WTC11 (cell line): ENCODE results near the gene CHAC1. TPM values are rescaled to one million over a fixed set of nuclear protein-coding genes. Genes with fewer than 3 reads are reported as not detected.

Experiments used
- ATAC-seq: fragments of 200-7000 bp; cut with Tn5 transposase; 2 replicates; pipeline ENCODE4 v1.10.0; 2021; ENCODE audit warnings: mild to moderate bottlenecking, moderate library complexity
- CTCF ChIA-PET: fragments of 300-600 bp; sonication (Branson Sonifier 250); formaldehyde crosslinking; loops from one replicate; lab custom pipeline; 2021; ENCODE audit warnings: antibody characterized with exemption; lab: Charles Lee
- POLR2A ChIA-PET: fragments of 350-600 bp; sonication (Branson Sonifier 250); formaldehyde crosslinking; loops from one replicate; lab custom pipeline; 2021; ENCODE audit warnings: antibody characterized with exemption; lab: Charles Lee
- DNase-seq: peaks from one replicate; pipeline ENCODE4 v3.0.0; 2021; ENCODE audit warnings: low spot score
- H3K27ac Mint-ChIP-seq: 2 replicates; pipeline ENCODE4 v1.8.0; 2021; ENCODE audit warnings: mixed read lengths
- H3K27me3 Mint-ChIP-seq: 2 replicates; pipeline ENCODE4 v1.8.0; 2021; ENCODE audit warnings: low read depth, mild to moderate bottlenecking, moderate library complexity, mixed read lengths
- H3K36me3 Mint-ChIP-seq: 2 replicates; pipeline ENCODE4 v1.8.0; 2021; ENCODE audit warnings: mixed read lengths
- H3K4me1 Mint-ChIP-seq: 2 replicates; pipeline ENCODE4 v1.8.0; 2022; ENCODE audit warnings: mixed read lengths
- H3K4me3 Mint-ChIP-seq: 2 replicates; pipeline ENCODE4 v1.8.0; 2021; ENCODE audit warnings: mild to moderate bottlenecking, moderate library complexity, mixed read lengths
- H3K9me3 Mint-ChIP-seq: 2 replicates; pipeline ENCODE4 v1.8.0; 2021; ENCODE audit warnings: mixed read lengths
- CBFB ChIP-seq: sonication (generic); formaldehyde crosslinking; IDR thresholded peaks from 2 replicates; pipeline ENCODE4 v1.8.1; 2022; ENCODE audit warnings: mild to moderate bottlenecking, low read depth, missing genetic modification reagents
- FOXK1 ChIP-seq: sonication (generic); formaldehyde crosslinking; IDR thresholded peaks from 2 replicates; pipeline ENCODE4 v1.8.0; 2022; ENCODE audit warnings: mild to moderate bottlenecking, moderate library complexity, missing genetic modification reagents
- GRHL2 ChIP-seq: fragments of 250-450 bp; sonication (Bioruptor Pico); IDR thresholded peaks from 2 replicates; pipeline ENCODE4 v1.8.0; 2022; ENCODE audit warnings: mild to moderate bottlenecking, moderate library complexity; ENCODE audit not compliant: insufficient replicate concordance, severe bottlenecking
- IRF1 ChIP-seq: sonication (generic); formaldehyde crosslinking; IDR thresholded peaks from 2 replicates; pipeline ENCODE4 v1.8.0; 2023; ENCODE audit warnings: missing genetic modification reagents
- JAZF1 ChIP-seq: fragments of 250-450 bp; sonication (Bioruptor Pico); IDR thresholded peaks from 2 replicates; pipeline ENCODE4 v1.9.0; 2021; ENCODE audit warnings: moderate library complexity, mild to moderate bottlenecking, inconsistent platforms
- KAT7 ChIP-seq: sonication (generic); formaldehyde crosslinking; IDR thresholded peaks from 2 replicates; pipeline ENCODE4 v1.8.1; 2023; ENCODE audit warnings: missing genetic modification reagents, mild to moderate bottlenecking, borderline replicate concordance
- NFYB ChIP-seq: sonication (generic); formaldehyde crosslinking; conservative IDR thresholded peaks from 2 replicates; pipeline ENCODE4 v1.8.0; 2022; ENCODE audit warnings: low read depth, missing genetic modification reagents
- PRDM15 ChIP-seq: sonication (generic); formaldehyde crosslinking; IDR thresholded peaks from 2 replicates; pipeline ENCODE4 v1.8.0; 2022; ENCODE audit warnings: missing genetic modification reagents
- SMAD4 ChIP-seq: sonication (generic); formaldehyde crosslinking; IDR thresholded peaks from 2 replicates; pipeline ENCODE4 v1.8.0; 2022; ENCODE audit warnings: mild to moderate bottlenecking, missing genetic modification reagents
- ZMAT4 ChIP-seq: fragments of 250-450 bp; sonication (Bioruptor Pico); IDR thresholded peaks from 2 replicates; pipeline ENCODE4 v1.9.0; 2021; ENCODE audit warnings: mild to moderate bottlenecking
- ZNF263 ChIP-seq: sonication (generic); formaldehyde crosslinking; IDR thresholded peaks from 2 replicates; pipeline ENCODE4 v1.8.1; 2022; ENCODE audit warnings: low read depth, mild to moderate bottlenecking, moderate library complexity, missing genetic modification reagents
- ZNF396 ChIP-seq: fragments of 250-450 bp; sonication (Bioruptor Pico); IDR thresholded peaks from 2 replicates; pipeline ENCODE4 v1.8.0; 2021; ENCODE audit warnings: mild to moderate bottlenecking, moderate library complexity, borderline replicate concordance
- total RNA-seq: library from RNA; stranded (reverse); gene quantifications from 3 replicates; pipeline ENCODE4 v1.2.3, GENCODE V29; 2021
- TF ChIP-seq, protein P1 (sequence below): sonication (generic); formaldehyde crosslinking; IDR thresholded peaks from 2 replicates; pipeline ENCODE4 v1.8.1; 2022; ENCODE audit warnings: low read depth, missing genetic modification reagents, borderline replicate concordance
- TF ChIP-seq, protein P2 (sequence below): sonication (generic); formaldehyde crosslinking; IDR thresholded peaks from 2 replicates; pipeline ENCODE4 v1.8.1; 2023; ENCODE audit warnings: mild to moderate bottlenecking, moderate library complexity, missing genetic modification reagents

Gene CHAC1
- total RNA-seq, 1 experiment from 2014 or later, result 31.0 TPM

DNA sequence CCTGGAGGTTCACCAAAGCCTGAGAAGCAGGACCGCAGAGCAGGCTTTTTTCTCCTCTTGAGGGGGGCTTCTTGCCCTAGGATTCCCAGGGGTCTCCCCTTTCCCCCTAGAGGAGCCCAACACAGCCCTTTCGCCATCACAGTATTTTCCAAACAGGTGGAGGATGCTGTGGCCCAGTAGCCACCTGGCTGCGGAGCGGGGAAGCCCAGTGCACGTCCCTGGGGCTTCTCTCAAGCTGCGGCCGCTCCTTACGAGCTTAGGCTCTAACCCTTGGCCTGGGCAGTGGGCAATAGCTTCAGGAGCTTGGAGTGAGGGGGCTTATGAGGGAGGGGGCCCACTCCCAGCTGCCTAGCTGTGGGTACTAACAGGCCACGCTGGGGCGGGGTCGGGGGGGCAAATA lies 35.7 kb upstream of the CHAC1 start (continued):
- TF ChIP-seq GRHL2 (no peak), CBFB (CRISPR knock-in tag) (no peak)
- TF ChIP-seq, protein P1, sequence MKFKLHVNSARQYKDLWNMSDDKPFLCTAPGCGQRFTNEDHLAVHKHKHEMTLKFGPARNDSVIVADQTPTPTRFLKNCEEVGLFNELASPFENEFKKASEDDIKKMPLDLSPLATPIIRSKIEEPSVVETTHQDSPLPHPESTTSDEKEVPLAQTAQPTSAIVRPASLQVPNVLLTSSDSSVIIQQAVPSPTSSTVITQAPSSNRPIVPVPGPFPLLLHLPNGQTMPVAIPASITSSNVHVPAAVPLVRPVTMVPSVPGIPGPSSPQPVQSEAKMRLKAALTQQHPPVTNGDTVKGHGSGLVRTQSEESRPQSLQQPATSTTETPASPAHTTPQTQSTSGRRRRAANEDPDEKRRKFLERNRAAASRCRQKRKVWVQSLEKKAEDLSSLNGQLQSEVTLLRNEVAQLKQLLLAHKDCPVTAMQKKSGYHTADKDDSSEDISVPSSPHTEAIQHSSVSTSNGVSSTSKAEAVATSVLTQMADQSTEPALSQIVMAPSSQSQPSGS (CRISPR knock-in tag), result no peak

DNA sequence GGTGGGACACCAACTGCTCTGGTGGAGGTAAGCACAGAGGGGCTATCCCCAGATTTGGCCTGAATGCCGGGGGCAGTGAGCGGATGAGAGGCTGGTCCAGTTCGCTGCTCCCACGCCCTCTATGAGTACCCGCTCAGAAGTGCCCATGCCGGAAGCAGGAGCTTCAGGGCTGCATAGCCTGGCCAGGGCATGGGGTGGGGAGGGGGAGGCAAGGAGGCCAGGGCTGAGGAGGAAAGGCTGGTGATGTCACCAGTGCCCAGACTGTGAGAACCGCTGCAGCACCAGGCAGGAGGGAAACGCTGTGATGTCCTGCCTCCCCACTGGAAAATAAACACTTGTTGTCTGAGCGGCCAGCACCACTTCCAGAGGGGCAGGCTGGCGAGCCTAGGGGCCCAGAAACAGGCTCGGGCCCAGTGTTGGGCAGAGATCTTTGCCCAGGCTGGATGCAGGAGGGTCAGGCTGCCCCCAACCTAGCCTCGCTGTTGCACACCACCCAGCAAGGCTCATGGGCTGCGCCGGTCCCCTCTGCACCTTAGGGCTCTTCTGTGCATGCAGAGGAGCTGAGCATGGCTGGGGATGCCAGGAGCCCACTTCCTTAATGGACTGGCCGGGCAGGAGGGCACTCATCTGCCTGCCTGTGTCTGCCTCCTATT lies 35.0 kb upstream of the CHAC1 start:
- no peak for DNase-seq
- Mint-ChIP-seq H3K36me3 (no peaks in the 10 kb centered on the region), H3K4me3 (no peak overlapping the region), H3K9me3 (no peaks in the 10 kb centered on the region), H3K27me3 (peaks cover 35% of the 10 kb centered on the region), H3K27ac (no peak overlapping the region), H3K4me1 (peaks cover 7% of the 10 kb centered on the region)
- no peak for ATAC-seq
- TF ChIP-seq, protein P2, sequence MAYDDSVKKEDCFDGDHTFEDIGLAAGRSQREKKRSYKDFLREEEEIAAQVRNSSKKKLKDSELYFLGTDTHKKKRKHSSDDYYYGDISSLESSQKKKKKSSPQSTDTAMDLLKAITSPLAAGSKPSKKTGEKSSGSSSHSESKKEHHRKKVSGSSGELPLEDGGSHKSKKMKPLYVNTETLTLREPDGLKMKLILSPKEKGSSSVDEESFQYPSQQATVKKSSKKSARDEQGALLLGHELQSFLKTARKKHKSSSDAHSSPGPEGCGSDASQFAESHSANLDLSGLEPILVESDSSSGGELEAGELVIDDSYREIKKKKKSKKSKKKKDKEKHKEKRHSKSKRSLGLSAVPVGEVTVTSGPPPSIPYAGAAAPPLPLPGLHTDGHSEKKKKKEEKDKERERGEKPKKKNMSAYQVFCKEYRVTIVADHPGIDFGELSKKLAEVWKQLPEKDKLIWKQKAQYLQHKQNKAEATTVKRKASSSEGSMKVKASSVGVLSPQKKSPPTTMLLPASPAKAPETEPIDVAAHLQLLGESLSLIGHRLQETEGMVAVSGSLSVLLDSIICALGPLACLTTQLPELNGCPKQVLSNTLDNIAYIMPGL (CRISPR knock-in tag), result 0 out of 2 replicates have a peak, but pooled peaks have one; percentile 29
- TF ChIP-seq JAZF1 (CRISPR knock-in tag), result no peak
- no peak for TF ChIP-seq GRHL2
- POLR2A ChIA-PET, result interaction anchor here (1.1 to 1.2 kb wide), 2 partner anchors 24 to 35 kb away, joined by 3 to 4 read pairs; partner anchors contain the start of gene CHAC1
- CTCF ChIA-PET, result interaction anchor here (0.9 to 6.6 kb wide), 10 partner anchors 8 to 224 kb away, joined by 3 to 82 read pairs (median 8); partner anchors contain the start of genes RAD51 and VPS18

GRCh38 chr15:40918799-40919392 lies 34.4 kb upstream of the CHAC1 start:
- ATAC-seq (no peak), DNase-seq (no peak)
- peaks cover 41% of the 10 kb centered on the region for H3K27me3 Mint-ChIP-seq
- no peak overlapping the region for H3K27ac Mint-ChIP-seq
- H3K4me1 Mint-ChIP-seq, result peaks cover 7% of the 10 kb centered on the region
- no peak for TF ChIP-seq KAT7 (CRISPR knock-in tag)
- TF ChIP-seq ZMAT4 (CRISPR knock-in tag), result no peak
- TF ChIP-seq ZNF263 (CRISPR knock-in tag), result no peak
- no peak for TF ChIP-seq SMAD4 (CRISPR knock-in tag)
- TF ChIP-seq IRF1 (CRISPR knock-in tag), result no peak
- no peak for TF ChIP-seq PRDM15 (CRISPR knock-in tag)
- no peak for TF ChIP-seq NFYB (CRISPR knock-in tag)
- no peak for TF ChIP-seq ZNF396 (CRISPR knock-in tag)
- TF ChIP-seq, protein P2 (CRISPR knock-in tag), result no peak
- TF ChIP-seq FOXK1, result no peak
- TF ChIP-seq, all 79 proteins: peak for 0
- CTCF ChIA-PET, result interaction anchor here (0.9 to 6.6 kb wide), 8 partner anchors 12 to 224 kb away, joined by 3 to 82 read pairs (median 10); partner anchors contain the start of genes RAD51 and VPS18
- no peaks in the 10 kb centered on the region for H3K36me3 Mint-ChIP-seq
- no peak overlapping the region for H3K4me3 Mint-ChIP-seq
- no peaks in the 10 kb centered on the region for H3K9me3 Mint-ChIP-seq
- POLR2A ChIA-PET, result interaction anchor here (0.9 to 1.2 kb wide), 2 partner anchors 9 to 34 kb away, joined by 3 read pairs; partner anchors contain the start of gene CHAC1
